Spleen (tissue), 11 donors: ENCODE results near the gene CHPF. TPM values are rescaled to one million over a fixed set of nuclear protein-coding genes. Genes with fewer than 3 reads are reported as not detected.

Experiments
- DNase-seq: peaks from one replicate; pipeline ENCODE4 v3.0.0-alpha.2; 2020
- H3K27ac ChIP-seq, 8 donors: fragments of 200-600 bp; sonication (generic) in 7 of 8; 1 replicate in 4 of 8; 2 replicates in 4 of 8; pipeline versions ENCODE4 v1.5.0 to v1.8.0; 2016 to 2021; ENCODE audit warnings: inconsistent platforms in 4 of 8, mild to moderate bottlenecking in 4 of 8, moderate library complexity in 1 of 8
- H3K27me3 ChIP-seq, 7 donors: fragments of 200-600 bp; sonication (generic) in 6 of 7; replicated peaks in 1 of 7; 1 replicate in 4 of 7; 2 replicates in 3 of 7; pipeline versions ENCODE4 v1.5.0 to v1.8.0; 2016 to 2021; ENCODE audit warnings: inconsistent platforms in 3 of 7, mild to moderate bottlenecking in 1 of 7
- H3K36me3 ChIP-seq, 6 donors: fragments of 200-600 bp; sonication (generic) in 5 of 6; 1 replicate in 4 of 6; 2 replicates in 2 of 6; pipeline versions ENCODE4 v1.5.0 to v1.8.0; 2016 to 2021; ENCODE audit warnings: inconsistent platforms in 2 of 6
- H3K4me1 ChIP-seq, 6 donors: fragments of 200-600 bp; sonication (generic) in 5 of 6; 1 replicate in 3 of 6; 2 replicates in 3 of 6; pipeline versions ENCODE4 v1.5.0 to v1.8.0; 2016 to 2021; ENCODE audit warnings: inconsistent platforms in 3 of 6
- H3K4me3 ChIP-seq, 8 donors: fragments of 200-600 bp; sonication (generic) in 7 of 8; 1 replicate in 4 of 8; 2 replicates in 4 of 8; pipeline versions ENCODE4 v1.5.0 to v1.8.0; 2016 to 2021; ENCODE audit warnings: inconsistent platforms in 4 of 8, mild to moderate bottlenecking in 4 of 8, moderate library complexity in 2 of 8
- H3K9me3 ChIP-seq, 8 donors: fragments of 200-600 bp; sonication (generic) in 7 of 8; 1 replicate in 4 of 8; 2 replicates in 4 of 8; pipeline versions ENCODE4 v1.5.0 to v1.8.0; 2016 to 2021; ENCODE audit warnings: inconsistent platforms in 4 of 8
- POLR2A ChIP-seq, 3 donors: fragments of 450-650 bp; IDR thresholded peaks; one replicate each; pipeline ENCODE4 v1.5.1; 2017; ENCODE audit warnings: antibody characterized with exemption in 3 of 3, mild to moderate bottlenecking in 1 of 3
- POLR2AphosphoS5 ChIP-seq, 3 donors: sonication (generic); formaldehyde crosslinking; IDR thresholded peaks; one replicate each; pipeline ENCODE4 v1.5.1; 2017; ENCODE audit warnings: antibody characterized with exemption in 3 of 3
- WGBS, 5 donors: extraction: QIAGEN DNeasy Blood & Tissue Kit in 3 of 5; methylation state at CpG; one replicate each; pipeline versions ENCODE4 v1.1.5 to v1.1.7; 2013 to 2018; 5-methylcytosine and 5-hydroxymethylcytosine counted together
- intact Hi-C: fragments of 100-400 bp; cut with DNase I; formaldehyde crosslinking; loops from one replicate; pipeline ENCODE4 v1.15.0; 2023; ENCODE audit warnings: low total_unique reads
- polyA plus RNA-seq, 3 donors: library from polyadenylated mRNA; stranded (reverse); fragments of 200-250 nt; gene quantifications; one replicate each; pipeline ENCODE4 v1.2.1, GENCODE V29; 2013
- total RNA-seq, 7 donors: library from RNA; depleted of rRNA in 3 of 7; stranded (reverse); fragments of >200 nt in 3 of 7; fragmentation: NEBNext Ultra II Directional in 4 of 7; extraction: Animal tissue kit (Norgen Biotek cat#: 25700) in 4 of 7; gene quantifications; one replicate each; pipeline versions ENCODE4 v1.1.0 to v1.2.1, GENCODE V29; 2016 to 2021
- TF ChIP-seq, protein P1 (sequence below), 11 experiments: fragments of 200-600 bp in 7 of 11; fragments of 450-650 bp in 4 of 11; sonication (generic) in 4 of 11; IDR thresholded peaks in 8 of 11; conservative IDR thresholded peaks in 3 of 11; 1 replicate in 7 of 11; 2 replicates in 4 of 11; pipeline versions ENCODE4 v1.4.0 to v1.8.0; 2016 to 2021; ENCODE audit warnings: antibody characterized with exemption in 11 of 11, inconsistent platforms in 4 of 11, mild to moderate bottlenecking in 1 of 11
- donor health status: healthy with polysubstance abuse.
- donor health status: DM: no; HTN: no; CAD: no; lungs with moderate emphysema.
- donor health status: DM: no; HTN: no; CAD: no.
- donor health status: Bipolar disorder and iron deficiency.
- donor health status: healthy.
- donor health status: DM: no; HTN: no; CAD: no.
- donor health status: DM: yes; HTN: yes; CAD: no.

CHPF gene
- total and polyA plus RNA-seq, 10 donors = 2.8 to 26.2 (median 13.2) TPM

DNA sequence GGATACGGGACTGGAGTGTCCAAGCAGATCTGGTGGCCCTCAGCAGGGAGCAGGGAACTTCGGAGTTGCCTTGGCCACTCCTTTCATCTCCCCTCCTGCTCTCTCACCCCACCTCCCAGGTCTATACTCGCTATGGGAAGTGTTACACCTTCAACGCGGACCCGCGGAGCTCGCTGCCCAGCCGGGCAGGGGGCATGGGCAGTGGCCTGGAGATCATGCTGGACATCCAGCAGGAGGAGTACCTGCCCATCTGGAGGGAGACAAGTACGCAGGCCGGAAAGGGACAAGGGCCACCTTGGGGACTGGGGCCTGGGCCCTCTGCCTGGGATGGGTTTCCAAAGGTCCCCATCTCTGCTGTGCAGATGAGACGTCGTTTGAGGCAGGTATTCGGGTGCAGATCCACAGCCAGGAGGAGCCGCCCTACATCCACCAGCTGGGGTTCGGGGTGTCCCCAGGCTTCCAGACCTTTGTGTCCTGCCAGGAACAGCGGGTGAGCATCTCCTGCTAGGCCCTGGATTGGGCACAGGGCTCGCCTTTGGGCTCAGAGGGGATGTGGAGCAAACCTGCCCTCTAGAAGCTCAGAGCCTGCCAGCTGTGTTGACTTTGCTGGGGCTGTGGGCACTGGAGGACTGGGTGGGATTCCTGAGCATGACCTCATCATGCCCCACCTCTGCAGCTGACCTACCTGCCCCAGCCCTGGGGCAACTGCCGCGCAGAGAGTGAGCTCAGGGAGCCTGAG, 11.8 kb downstream of the CHPF start:
- intact Hi-C loops = loop anchor here (2.0 to 10.0 kb wide), 2 partner anchors 57 to 129 kb away; no protein-coding TSS in a partner anchor

DNA sequence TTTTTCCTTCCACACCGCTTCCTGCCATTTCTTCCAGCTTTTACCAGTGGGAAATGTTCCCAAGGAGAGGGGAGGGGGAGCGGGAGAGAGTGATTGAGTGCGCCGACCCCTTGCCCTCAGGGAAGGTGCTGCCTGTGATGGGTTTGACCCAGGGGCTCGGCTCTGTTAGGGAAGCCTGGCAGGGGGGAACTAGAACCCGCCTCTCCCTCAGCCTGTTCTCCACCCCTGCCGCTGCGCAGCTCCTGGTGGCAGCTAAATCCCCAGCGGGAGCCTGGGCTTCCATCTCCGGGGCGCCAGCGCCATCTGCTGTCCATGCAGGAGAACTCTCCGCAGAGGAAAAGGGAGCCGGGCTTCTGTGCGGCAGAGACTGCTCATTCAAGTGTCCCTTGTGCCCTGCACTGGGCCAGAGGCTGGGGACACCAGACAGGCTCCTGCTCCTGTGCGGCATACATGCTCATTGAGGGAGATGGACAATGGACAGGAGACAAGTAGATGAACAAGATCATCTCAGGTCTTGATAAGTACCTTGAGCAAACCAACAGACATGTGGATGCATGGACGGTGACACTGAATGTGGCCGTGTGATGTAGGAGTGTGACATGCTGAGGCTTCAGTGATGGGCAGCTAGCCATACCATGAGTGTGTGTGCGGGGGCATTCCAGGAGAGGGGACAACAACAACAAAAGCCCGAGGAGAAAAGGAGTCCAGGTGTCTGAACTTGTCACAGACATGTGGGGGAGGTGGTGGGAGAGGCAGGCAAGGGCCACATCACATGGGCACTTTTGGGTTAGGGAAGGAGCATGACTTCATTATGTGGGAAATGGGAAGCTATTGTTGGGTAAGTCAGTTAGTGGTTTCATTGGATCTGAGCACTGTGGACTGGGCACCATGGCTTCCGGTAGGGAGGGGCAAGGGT, 13.3 kb downstream of the CHPF start:
- DNase-seq = peak; percentile 96
- H3K9me3 ChIP-seq = no peaks in the 10 kb centered on the region
- peaks cover 5 to 83% (median 45%) of the 10 kb centered on the region in 7 donors for H3K27me3 ChIP-seq
- WGBS, 5 donors = 15 to 16% (median 15%) methylated on average over 19 to 21 of the region's 21 CpGs
- intact Hi-C loops = loop anchor here (2.0 to 10.0 kb wide), 2 partner anchors 56 to 128 kb away; no protein-coding TSS in a partner anchor
- TF ChIP-seq, protein P1, sequence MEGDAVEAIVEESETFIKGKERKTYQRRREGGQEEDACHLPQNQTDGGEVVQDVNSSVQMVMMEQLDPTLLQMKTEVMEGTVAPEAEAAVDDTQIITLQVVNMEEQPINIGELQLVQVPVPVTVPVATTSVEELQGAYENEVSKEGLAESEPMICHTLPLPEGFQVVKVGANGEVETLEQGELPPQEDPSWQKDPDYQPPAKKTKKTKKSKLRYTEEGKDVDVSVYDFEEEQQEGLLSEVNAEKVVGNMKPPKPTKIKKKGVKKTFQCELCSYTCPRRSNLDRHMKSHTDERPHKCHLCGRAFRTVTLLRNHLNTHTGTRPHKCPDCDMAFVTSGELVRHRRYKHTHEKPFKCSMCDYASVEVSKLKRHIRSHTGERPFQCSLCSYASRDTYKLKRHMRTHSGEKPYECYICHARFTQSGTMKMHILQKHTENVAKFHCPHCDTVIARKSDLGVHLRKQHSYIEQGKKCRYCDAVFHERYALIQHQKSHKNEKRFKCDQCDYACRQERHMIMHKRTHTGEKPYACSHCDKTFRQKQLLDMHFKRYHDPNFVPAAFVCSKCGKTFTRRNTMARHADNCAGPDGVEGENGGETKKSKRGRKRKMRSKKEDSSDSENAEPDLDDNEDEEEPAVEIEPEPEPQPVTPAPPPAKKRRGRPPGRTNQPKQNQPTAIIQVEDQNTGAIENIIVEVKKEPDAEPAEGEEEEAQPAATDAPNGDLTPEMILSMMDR (IDR thresholded peaks at IDR 0.05 in 8 of 11, conservative IDR thresholded peaks at IDR 0.05 in 3 of 11) = peak; percentile 92 to 98 (median 94)
- TF ChIP-seq POLR2AphosphoS5 (IDR thresholded peaks at IDR 0.05) (peak in 2 of 3 donors; percentile 33 to 52), POLR2A (IDR thresholded peaks at IDR 0.05) (no peak)
- peak overlapping the region in 1 of 8 donors; percentile 1 for H3K4me3 ChIP-seq
- H3K4me1 ChIP-seq = peaks cover 0 to 9% (median 6%) of the 10 kb centered on the region in 6 donors
- no peak overlapping the region for H3K27ac ChIP-seq
- no peaks in the 10 kb centered on the region for H3K36me3 ChIP-seq

More for the DNA sequence above, 11.8 kb downstream of the CHPF start:
- H3K27me3 ChIP-seq = peaks cover 5 to 81% (median 36%) of the 10 kb centered on the region in 7 donors
- DNase-seq = peak; percentile 70
- H3K4me3 ChIP-seq = no peak overlapping the region
- H3K36me3 ChIP-seq = no peaks in the 10 kb centered on the region
- H3K9me3 ChIP-seq = no peaks in the 10 kb centered on the region
- TF ChIP-seq POLR2AphosphoS5 (IDR thresholded peaks at IDR 0.05) (no peak), POLR2A (IDR thresholded peaks at IDR 0.05) (no peak)
- TF ChIP-seq, protein P1 (IDR thresholded peaks at IDR 0.05 in 8 of 11, conservative IDR thresholded peaks at IDR 0.05 in 3 of 11) = no peak
- peaks cover 0 to 9% (median 6%) of the 10 kb centered on the region in 6 donors for H3K4me1 ChIP-seq
- WGBS, 5 donors = 66 to 84% (median 77%) methylated on average over 15 to 20 of the region's 20 CpGs
- no peak overlapping the region for H3K27ac ChIP-seq

DNA sequence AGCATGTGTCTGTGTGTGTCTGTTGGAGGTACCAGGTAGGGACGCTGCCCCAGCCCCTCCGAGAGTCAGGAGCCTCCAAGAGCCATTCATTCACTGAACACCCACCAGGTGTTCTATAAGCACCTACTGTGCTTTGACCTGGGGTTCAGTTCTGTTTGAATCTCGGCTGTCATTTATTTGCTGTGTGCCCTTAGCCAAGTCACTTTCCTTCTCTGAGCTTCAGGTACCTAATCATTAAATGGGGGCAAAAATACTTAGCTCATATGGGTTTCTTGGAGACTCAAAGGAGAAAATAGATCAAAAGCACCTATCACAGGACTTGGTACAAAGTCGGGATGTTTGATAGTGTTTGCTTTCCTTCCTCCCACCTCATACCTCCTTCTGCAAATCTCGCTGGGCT, 16.1 kb downstream of the CHPF start:
- Histone ChIP-seq H3K4me1 (peaks cover 5 to 20% (median 15%) of the 10 kb centered on the region in 6 donors), H3K36me3 (no peaks in the 10 kb centered on the region), H3K27ac (no peak overlapping the region), H3K27me3 (peaks cover 11 to 100% (median 71%) of the 10 kb centered on the region in 7 donors), H3K9me3 (no peaks in the 10 kb centered on the region), H3K4me3 (no peak overlapping the region)
- 59 to 70% (median 61%) methylated on average over 5 of the region's 5 CpGs for WGBS, 5 donors
- intact Hi-C loops = no loop called here
- no peak for DNase-seq
- no peak for TF ChIP-seq POLR2AphosphoS5 (IDR thresholded peaks at IDR 0.05)
- TF ChIP-seq, protein P1 (IDR thresholded peaks at IDR 0.05 in 8 of 11, conservative IDR thresholded peaks at IDR 0.05 in 3 of 11) = no peak
- TF ChIP-seq POLR2A (IDR thresholded peaks at IDR 0.05) = no peak
